Neutrophil (primary cell): ENCODE data around the gene CCDC70.

ENCODE experiments used
- H3K27ac ChIP-seq: fragments of 200-600 bp; sonication (generic); 2 replicates; pipeline ENCODE4 v1.5.1; 2016; ENCODE audit warnings: mild to moderate bottlenecking, moderate library complexity
- H3K27me3 ChIP-seq: fragments of 200-600 bp; sonication (generic); 2 replicates; pipeline ENCODE4 v1.6.0; 2016; ENCODE audit warnings: mild to moderate bottlenecking
- H3K36me3 ChIP-seq: fragments of 200-600 bp; sonication (generic); 2 replicates; pipeline ENCODE4 v1.5.1; 2017
- H3K4me1 ChIP-seq, 2 experiments: fragments of 200-600 bp in 1 of 2; sonication (generic) in 1 of 2; 1 replicate in 1 of 2; 2 replicates in 1 of 2; pipeline versions ENCODE4 v1.5.1 to v1.6.1; 2013 to 2016; ENCODE audit warnings: low read depth in 1 of 2, low read length in 1 of 2, mild to moderate bottlenecking in 1 of 2, moderate library complexity in 1 of 2; ENCODE audit not compliant: control insufficient read depth in 1 of 2, insufficient read depth in 1 of 2
- H3K4me3 ChIP-seq, 2 experiments: fragments of 200-600 bp in 1 of 2; sonication (generic) in 1 of 2; 1 replicate in 1 of 2; 2 replicates in 1 of 2; pipeline ENCODE4 v1.5.1; 2013 to 2016; ENCODE audit warnings: low read depth in 1 of 2, low read length in 1 of 2, mild to moderate bottlenecking in 1 of 2, moderate library complexity in 1 of 2
- H3K9me3 ChIP-seq: fragments of 200-600 bp; sonication (generic); 2 replicates; pipeline ENCODE4 v1.5.1; 2016
- TF ChIP-seq, protein P1 (sequence below): fragments of 200-600 bp; sonication (generic); IDR thresholded peaks from 2 replicates; pipeline ENCODE4 v1.5.1; 2016; ENCODE audit warnings: antibody characterized with exemption

Gene CCDC70

GRCh38 chr13:51849145-51850101, 12.3 kb upstream of the CCDC70 start:
- H3K36me3 ChIP-seq = no peaks in the 10 kb centered on the region
- H3K9me3 ChIP-seq = no peaks in the 10 kb centered on the region
- H3K4me3 ChIP-seq = no peak overlapping the region
- no peak overlapping the region for H3K27ac ChIP-seq
- TF ChIP-seq, protein P1, sequence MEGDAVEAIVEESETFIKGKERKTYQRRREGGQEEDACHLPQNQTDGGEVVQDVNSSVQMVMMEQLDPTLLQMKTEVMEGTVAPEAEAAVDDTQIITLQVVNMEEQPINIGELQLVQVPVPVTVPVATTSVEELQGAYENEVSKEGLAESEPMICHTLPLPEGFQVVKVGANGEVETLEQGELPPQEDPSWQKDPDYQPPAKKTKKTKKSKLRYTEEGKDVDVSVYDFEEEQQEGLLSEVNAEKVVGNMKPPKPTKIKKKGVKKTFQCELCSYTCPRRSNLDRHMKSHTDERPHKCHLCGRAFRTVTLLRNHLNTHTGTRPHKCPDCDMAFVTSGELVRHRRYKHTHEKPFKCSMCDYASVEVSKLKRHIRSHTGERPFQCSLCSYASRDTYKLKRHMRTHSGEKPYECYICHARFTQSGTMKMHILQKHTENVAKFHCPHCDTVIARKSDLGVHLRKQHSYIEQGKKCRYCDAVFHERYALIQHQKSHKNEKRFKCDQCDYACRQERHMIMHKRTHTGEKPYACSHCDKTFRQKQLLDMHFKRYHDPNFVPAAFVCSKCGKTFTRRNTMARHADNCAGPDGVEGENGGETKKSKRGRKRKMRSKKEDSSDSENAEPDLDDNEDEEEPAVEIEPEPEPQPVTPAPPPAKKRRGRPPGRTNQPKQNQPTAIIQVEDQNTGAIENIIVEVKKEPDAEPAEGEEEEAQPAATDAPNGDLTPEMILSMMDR = peak; percentile 60
- H3K4me1 ChIP-seq = peaks cover 36 to 48% of the 10 kb centered on the region in 2 experiments
- H3K27me3 ChIP-seq = no peaks in the 10 kb centered on the region

- Histone ChIP-seq H3K4me1 (peaks cover 1 to 7% of the 10 kb centered on the region in 2 experiments), H3K36me3 (no peaks in the 10 kb centered on the region), H3K4me3 (no peak overlapping the region), H3K27ac (no peak overlapping the region), H3K27me3 (no peaks in the 10 kb centered on the region), H3K9me3 (no peaks in the 10 kb centered on the region)
- TF ChIP-seq, protein P1 = no peak
Measured at GRCh38 chr13:51856027-51856736, 5.6 kb upstream of the CCDC70 start.

DNA sequence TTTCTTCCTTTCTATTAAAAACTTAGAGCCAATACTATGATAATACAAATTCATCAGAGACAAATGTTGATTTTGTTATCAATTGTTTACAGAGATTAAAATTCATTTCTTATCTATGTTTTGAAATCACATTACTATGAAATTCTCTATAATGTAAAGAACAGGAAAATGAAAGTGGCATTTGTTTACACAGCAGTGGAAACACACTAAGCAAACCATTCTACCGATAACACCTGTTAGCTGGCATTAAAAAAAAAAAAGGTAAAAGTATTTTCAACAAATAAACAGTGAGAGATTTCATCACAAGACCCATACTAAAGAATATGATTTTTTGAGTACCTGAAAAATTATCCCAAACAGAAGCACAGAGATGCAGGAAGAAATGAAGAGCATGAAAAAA, 4.8 kb upstream of the CCDC70 start:
- H3K27ac ChIP-seq = no peak overlapping the region
- no peaks in the 10 kb centered on the region for H3K36me3 ChIP-seq
- no peaks in the 10 kb centered on the region for H3K9me3 ChIP-seq
- no peaks in the 10 kb centered on the region for H3K27me3 ChIP-seq
- H3K4me1 ChIP-seq = no peaks in the 10 kb centered on the region
- H3K4me3 ChIP-seq = no peak overlapping the region
- TF ChIP-seq, protein P1 = no peak

GRCh38 chr13:51858433-51859247, 3.1 kb upstream of the CCDC70 start:
- Histone ChIP-seq H3K4me3 (no peak overlapping the region), H3K36me3 (no peaks in the 10 kb centered on the region), H3K27me3 (no peaks in the 10 kb centered on the region), H3K9me3 (no peaks in the 10 kb centered on the region), H3K27ac (no peak overlapping the region), H3K4me1 (no peaks in the 10 kb centered on the region)
- TF ChIP-seq, protein P1 = no peak

DNA sequence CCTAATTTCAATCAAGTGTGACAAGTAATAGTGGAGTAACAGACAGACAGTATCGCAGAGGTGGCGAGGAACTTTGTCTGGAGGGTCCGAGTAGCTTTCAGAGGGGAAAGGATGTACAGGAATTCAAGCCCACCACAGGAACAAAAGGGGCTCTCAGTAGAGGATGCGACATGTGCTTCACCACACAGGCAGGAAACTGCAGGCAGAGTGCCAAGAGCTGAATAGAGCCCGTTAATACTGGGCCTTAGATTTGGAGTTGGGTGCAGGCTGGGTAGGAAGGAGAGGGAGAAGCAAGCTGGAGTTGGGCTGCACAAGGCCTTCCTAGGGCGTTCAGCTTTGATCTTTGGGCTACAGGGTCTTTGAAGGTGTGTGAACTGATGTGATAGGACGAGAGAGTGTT, 1.2 kb downstream of the CCDC70 start:
- no peaks in the 10 kb centered on the region for H3K36me3 ChIP-seq
- H3K4me1 ChIP-seq = no peaks in the 10 kb centered on the region
- H3K27ac ChIP-seq = no peak overlapping the region
- H3K9me3 ChIP-seq = no peaks in the 10 kb centered on the region
- no peaks in the 10 kb centered on the region for H3K27me3 ChIP-seq
- H3K4me3 ChIP-seq = no peak overlapping the region
- TF ChIP-seq, protein P1 = no peak
